ENCODE results near the gene RGPD8. TPM values are rescaled to one million over a fixed set of nuclear protein-coding genes. Genes with fewer than 3 reads are reported as not detected.

Gene RGPD8
- total RNA-seq, 1 experiment from 2014 or later, result 3.6 TPM

DNA sequence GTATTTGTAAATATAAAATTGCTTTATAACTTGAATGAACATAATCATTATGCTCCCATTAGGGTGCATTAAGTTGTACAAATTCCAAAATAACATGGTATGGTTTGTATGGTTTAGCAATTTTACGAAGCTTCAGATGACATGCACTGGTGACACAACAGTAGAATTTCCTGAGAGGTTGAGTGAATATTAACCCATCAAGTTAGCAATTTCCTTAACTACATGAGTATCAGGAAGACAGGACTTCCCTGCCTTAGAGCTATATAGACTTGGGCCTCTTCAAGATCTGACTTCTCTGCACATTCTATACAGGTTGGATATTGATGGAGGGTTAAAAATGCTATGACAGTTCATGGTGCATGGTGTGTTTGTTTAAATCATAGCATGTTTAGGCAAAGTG is 97.8 kb downstream of the RGPD8 start:
- DNase-seq (ENCODE audit: low spot score), result no peak

DNA sequence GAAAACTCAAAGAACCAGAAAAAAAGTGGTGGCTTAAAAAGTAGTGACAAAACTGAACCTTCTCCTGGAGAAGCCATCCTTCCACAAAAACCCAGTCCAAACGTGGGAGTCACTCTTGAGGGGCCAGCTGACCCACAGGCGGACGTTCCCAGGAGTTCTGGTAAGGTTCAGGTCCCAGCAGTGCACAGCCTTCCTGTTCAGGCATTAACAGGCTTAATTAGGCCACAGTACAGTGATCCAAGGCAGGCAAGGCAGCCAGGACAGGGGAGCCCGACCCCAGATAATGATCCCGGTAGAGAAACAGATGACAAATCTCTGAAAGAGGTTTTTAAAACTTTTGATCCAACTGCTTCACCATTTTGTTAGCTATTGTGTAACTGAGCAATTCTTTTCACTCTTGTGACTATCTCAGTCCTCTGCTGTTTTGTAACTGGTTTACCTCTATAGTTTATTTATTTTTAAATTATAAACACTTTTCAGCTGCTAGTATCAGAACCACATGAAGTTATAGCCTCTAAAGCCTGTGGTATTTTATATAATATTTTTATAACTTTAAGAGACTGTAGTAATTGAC is 101.2 kb downstream of the RGPD8 start:
- no peak for DNase-seq (ENCODE audit: low spot score)

DNA sequence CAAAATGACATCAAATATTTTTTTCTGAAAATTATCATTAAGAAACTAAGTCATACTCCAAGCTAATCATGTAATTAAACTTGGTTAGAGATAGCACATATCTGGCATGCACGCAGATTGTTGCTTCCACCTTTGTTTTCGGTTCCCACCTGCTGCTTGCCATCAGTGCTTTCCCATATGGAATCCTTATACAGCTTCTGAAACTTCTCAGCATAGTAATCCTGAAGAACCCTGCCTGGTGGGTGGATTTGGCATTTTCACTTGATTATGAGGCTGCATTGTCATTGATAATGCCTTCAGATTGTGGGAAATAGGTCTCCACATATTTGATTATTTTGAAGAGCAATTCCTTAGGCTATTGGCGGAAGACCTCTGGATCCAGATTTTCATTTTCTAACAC is 110.5 kb downstream of the RGPD8 start:
- DNase-seq (ENCODE audit: low spot score), result no peak

DNA sequence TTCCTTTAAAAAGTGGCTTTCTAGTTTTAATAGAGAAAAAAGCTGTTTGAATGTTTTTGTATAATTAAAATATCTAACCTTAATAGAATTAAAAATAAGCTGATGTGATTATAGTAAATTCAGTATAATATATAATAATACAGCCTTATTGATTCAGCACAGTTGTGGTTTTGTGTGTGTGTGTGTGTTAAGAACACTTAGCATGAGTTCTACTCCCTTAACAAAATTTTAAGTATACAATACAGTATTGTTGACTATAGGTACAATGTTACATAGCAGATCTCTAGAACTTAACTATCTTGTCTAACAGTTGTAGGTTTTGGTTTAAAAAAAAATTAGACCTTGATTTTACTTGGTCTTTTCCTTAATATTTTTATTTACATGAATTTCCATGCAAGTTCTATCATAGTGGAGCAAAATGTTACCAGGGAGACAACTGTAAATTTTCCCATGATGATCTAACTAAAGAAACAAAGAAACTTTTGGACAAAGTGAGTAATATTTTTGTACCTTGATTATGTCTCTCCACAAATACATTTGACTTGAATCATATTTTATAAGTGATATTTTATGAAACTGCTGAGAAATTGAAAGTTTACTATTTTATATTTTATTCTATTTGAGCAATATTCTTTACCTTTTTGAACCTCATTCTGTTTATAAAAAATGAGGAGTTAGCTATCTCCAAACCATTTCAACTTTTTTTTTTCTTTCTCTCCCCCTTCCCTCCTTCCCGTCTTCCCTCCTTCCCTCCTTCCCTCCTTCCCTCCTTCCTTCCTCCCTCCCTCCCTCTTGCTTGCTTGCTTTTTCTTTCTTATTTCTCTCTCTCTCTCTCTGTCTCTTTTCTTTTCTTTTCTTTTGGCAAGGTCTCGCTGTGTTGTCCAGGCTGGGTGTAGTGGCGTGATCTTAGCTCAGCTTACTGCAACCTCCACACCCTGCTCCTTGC is 111.8 kb downstream of the RGPD8 start:
- no peak for DNase-seq (ENCODE audit: low spot score)

Other genes starting within 250 kb of the RGPD8 start
- 9.0 and 10.5 TPM in 2 replicates for gene ZC3H8, start 178.6 kb downstream of the RGPD8 start, total RNA-seq (2014; rRNA removed; shearing (Covaris generic))
- 8.4 and 9.3 TPM in 2 replicates for gene ZC3H6, start 158.0 kb downstream of the RGPD8 start, total RNA-seq (2014; rRNA removed; shearing (Covaris generic))
- 62.1 and 75.3 TPM in 2 replicates for gene TTL, start 48.5 kb upstream of the RGPD8 start, total RNA-seq (2014; rRNA removed; shearing (Covaris generic))
- gene POLR1B, start 108.8 kb upstream of the RGPD8 start, total RNA-seq (2014; rRNA removed; shearing (Covaris generic)), result 20.0 and 23.3 TPM in 2 replicates
- 19.9 and 23.5 TPM in 2 replicates for gene CHCHD5, start 151.0 kb upstream of the RGPD8 start, total RNA-seq (2014; rRNA removed; shearing (Covaris generic))
- gene SLC20A1, start 212.3 kb upstream of the RGPD8 start, total RNA-seq (2014; rRNA removed; shearing (Covaris generic)), result 112 and 159 TPM in 2 replicates